Tibial nerve (tissue), 3 donors: ENCODE results near the gene PDHB.

Source experiments
- POLR2A ChIP-seq, 2 donors: fragments of 450-650 bp; IDR thresholded peaks; one replicate each; pipeline ENCODE4 v1.6.1; 2017; ENCODE audit warnings: antibody characterized with exemption in 2 of 2, mild to moderate bottlenecking in 2 of 2, moderate library complexity in 2 of 2
- TF ChIP-seq, protein P1 (sequence below), 5 experiments: fragments of 200-600 bp in 3 of 5; fragments of 450-650 bp in 2 of 5; sonication (generic) in 3 of 5; IDR thresholded peaks; one replicate each; pipeline ENCODE4 v1.5.1; 2016 to 2019; ENCODE audit warnings: antibody characterized with exemption in 5 of 5, mild to moderate bottlenecking in 3 of 5, moderate library complexity in 2 of 5

DNA sequence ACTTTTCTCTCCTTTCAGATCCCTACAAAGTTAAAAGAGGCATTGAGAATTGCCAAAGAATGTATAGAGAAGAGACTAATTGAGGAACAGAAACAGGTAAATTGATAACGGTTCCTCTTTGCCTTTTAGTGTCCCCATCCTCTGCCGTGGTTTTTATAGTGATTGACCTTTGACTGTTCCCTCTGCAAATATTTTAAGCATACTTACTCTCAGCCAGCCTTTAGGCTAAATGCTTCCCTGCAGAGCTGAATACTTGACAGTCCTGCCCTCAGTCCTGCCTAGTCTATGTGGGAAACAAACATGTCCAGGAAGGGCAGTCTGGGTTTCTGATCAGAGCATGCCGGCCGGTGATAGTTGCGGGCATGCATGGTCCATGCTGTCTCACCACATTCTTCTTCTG, 24.7 kb downstream of the PDHB start:
- TF ChIP-seq, protein P1, sequence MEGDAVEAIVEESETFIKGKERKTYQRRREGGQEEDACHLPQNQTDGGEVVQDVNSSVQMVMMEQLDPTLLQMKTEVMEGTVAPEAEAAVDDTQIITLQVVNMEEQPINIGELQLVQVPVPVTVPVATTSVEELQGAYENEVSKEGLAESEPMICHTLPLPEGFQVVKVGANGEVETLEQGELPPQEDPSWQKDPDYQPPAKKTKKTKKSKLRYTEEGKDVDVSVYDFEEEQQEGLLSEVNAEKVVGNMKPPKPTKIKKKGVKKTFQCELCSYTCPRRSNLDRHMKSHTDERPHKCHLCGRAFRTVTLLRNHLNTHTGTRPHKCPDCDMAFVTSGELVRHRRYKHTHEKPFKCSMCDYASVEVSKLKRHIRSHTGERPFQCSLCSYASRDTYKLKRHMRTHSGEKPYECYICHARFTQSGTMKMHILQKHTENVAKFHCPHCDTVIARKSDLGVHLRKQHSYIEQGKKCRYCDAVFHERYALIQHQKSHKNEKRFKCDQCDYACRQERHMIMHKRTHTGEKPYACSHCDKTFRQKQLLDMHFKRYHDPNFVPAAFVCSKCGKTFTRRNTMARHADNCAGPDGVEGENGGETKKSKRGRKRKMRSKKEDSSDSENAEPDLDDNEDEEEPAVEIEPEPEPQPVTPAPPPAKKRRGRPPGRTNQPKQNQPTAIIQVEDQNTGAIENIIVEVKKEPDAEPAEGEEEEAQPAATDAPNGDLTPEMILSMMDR (IDR thresholded peaks at IDR 0.05), result no peak
- TF ChIP-seq POLR2A (IDR thresholded peaks at IDR 0.05), result no peak
